NCI-H69 (cell line): ENCODE measurements around the gene STARD4.

Experiments used
- DNase-seq: peaks from one replicate; lab custom pipeline; 2025; lab: John Stamatoyannopoulos, UW

Gene STARD4, protein sequence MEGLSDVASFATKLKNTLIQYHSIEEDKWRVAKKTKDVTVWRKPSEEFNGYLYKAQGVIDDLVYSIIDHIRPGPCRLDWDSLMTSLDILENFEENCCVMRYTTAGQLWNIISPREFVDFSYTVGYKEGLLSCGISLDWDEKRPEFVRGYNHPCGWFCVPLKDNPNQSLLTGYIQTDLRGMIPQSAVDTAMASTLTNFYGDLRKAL

DNA sequence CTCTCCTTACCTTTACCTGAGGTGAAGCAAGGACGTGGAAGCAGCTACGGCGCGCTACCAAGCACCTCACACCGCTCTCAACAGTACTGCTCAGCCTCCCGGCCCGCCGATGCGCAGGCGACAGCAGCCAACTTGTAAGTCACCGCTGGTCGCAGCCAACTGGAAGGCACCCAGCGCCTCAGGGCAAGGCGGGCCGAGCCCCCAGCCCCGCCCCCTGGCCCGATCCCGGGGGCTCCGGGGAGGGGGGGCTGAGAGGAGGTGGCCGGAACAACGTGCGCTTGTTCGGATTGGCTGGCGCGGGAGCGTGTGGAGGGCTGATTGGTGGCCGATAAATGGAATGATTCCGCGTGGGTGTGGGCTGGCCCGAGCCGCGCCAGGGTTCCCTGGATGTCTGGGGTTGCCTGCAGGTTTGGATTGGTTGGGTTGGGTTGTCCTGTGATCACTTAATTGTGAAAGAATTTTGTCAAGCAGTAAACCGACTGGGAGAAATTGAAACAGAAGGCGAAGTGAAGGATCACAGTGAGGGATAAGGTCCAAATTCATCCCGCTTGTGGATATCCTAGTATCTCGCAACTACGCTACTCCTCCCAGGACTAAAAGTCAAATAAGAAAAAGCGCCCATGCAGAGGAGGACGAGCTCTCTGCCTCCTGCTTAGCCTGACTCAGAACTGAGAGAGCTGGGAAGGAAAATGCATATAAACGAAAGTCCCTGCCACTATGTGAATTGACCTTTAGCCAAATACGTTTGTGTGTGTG, at the start of gene STARD4:
Gene STARD4, minus strand, starts transcription at position 161 of the 756 bp plus-strand sequence. CDS start 5,102 bp downstream, outside the sequence.
- peak; percentile 99 for DNase-seq

GRCh38 chr5:111559680-111560079, 47.3 kb upstream of the STARD4 start:
- DNase-seq = no peak

GRCh38 chr5:111557686-111558085, 45.4 kb upstream of the STARD4 start:
- DNase-seq = no peak

GRCh38 chr5:111557111-111557510, 44.8 kb upstream of the STARD4 start:
- no peak for DNase-seq

- DNase-seq = peak; percentile 51
These were observed 44.2 kb upstream of the STARD4 start for GRCh38 chr5:111556501-111556900.

GRCh38 chr5:111555760-111556159, 43.4 kb upstream of the STARD4 start:
- no peak for DNase-seq

- DNase-seq = no peak
These were observed 41.5 kb upstream of the STARD4 start for GRCh38 chr5:111553868-111554267.

DNA sequence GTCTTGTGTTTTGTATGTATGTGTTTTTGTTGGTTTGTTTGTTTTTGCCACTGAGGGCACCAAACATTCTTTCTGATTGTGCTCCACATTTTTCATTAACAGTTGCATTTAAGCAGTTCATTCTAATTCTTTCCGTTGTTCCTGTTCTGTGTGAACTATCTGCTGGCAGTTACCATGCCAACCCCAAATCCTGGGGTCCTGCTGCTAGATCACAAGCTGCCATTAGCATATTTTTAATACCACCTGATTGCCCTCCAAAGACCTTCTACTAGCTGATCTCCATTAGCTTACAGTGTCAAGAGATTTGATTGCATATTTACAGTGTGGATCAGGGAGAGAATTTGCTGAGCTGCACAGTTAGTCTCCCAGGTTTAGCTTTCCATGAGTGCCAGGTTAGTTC, 40.6 kb upstream of the STARD4 start:
- no peak for DNase-seq

GRCh38 chr5:111552492-111552891, 40.2 kb upstream of the STARD4 start:
- DNase-seq = no peak

GRCh38 chr5:111551569-111552275, 39.4 kb upstream of the STARD4 start:
- no peak for DNase-seq

DNA sequence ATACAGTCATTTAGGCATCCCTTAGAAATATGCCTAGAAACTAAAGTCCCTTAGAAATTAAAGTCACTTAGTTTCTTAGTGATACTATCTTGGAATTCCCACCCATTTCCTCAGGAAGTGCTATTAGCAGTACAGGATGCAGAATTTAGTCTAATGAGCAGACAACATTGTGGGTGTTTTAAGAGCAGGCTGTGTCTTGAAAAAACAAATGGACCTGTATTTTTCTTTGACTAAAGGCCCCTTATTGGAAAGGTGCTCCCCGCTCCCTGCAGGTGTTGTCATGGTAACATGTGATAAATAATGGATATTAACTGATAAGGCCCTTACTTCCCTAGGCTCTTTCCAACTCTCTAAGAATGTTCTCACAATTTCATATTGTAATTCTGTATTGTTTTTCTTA, 38.8 kb upstream of the STARD4 start:
- DNase-seq = no peak

DNA sequence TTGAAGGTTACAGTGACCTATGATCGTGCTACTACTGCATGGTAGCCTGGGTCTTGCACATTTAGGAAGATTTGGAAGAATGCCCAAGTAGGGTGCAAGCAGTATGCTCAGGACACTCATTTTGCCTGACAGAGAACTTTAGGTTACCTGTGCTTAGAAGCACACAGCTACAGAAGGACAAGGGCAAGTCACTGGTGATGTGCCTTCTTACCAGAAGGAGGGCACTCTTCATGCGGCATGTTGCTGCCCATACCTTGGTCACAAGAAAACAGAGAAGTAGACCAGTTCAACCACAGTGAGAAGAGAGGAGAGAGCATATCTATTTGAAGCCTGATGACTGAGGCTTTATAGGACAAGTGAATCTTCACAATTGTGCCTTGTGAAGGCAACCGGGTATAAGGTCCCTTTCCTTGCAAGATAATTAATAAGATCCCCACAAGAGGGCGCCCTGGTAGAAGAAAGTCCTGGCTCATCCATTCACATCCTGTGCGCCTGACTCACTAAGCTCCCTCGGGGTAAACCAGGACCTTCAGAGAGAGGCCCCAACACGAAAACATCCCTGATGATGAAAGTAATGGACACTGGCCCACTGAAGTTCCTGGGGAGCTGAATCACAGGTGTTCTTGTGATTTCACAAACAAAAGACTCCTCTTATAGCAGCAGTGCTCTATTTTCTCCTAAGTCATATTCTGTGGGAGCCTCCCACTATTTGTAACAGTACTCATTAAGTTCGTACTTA, 38.1 kb upstream of the STARD4 start:
- DNase-seq = peak; percentile 89

GRCh38 chr5:111548992-111549649, 36.8 kb upstream of the STARD4 start:
- peak; percentile 80 for DNase-seq

GRCh38 chr5:111548348-111548950, 36.1 kb upstream of the STARD4 start:
- no peak for DNase-seq

DNA sequence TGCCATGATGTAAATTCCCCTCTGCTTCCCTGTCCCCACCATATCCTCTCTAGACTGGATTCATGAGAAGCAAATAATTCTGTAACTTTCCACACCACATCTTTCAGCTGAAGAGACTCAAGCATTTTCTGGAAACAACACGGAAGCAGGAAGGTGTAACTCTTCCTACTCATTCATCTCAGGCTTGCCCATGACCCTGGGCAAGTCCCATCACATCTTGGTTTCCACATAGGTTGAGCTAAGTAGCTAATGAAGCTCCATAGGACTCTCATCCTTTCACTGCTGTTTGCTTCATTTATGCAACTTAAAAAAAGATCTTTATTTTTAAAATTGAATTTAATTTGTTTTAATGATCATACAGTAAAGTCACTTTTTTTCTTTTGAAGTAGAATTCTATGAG, 32.7 kb upstream of the STARD4 start:
- DNase-seq = no peak

GRCh38 chr5:111537141-111538024, 25.0 kb upstream of the STARD4 start:
- no peak for DNase-seq

- no peak for DNase-seq
These were observed 23.7 kb upstream of the STARD4 start for GRCh38 chr5:111535879-111536549.

- DNase-seq = no peak
These were observed 20.7 kb upstream of the STARD4 start for GRCh38 chr5:111532886-111533582.

DNA sequence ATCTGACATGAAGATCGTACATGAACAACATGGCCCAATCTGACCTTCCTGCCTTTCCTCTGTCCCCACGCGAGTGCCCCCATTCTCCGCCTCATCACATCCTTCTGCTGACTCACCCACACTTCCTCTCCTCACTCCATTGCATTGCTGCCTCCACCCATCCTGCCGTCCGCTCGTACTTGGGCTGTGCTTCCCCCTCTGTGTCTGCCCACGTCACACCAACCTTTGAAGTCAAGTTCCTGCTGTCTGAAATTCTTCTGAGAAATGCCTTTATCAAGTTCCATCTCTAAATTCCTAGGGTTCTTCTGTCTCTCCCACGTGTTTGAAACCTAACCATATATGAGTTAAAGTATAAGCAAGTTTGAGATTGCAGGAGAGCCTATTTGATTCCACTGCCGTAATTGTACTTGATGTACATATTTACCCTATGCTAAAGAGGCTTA, 18.0 kb upstream of the STARD4 start:
- DNase-seq = no peak
